Measurements from ENCODE around the gene NAV3. TPM values are rescaled to one million over a fixed set of nuclear protein-coding genes. Genes with fewer than 3 reads are reported as not detected.

NAV3 gene
- total and polyA plus RNA-seq, 2 donors (not counting 1 experiment from before 2014, with no cell fraction given) = not detected

GRCh38 chr12:78191611-78192010 is 360.9 kb downstream of the NAV3 start:
- Histone ChIP-seq H3K79me2 (ENCODE audit: control insufficient read depth, insufficient read depth, low read length) (no peaks in the 10 kb centered on the region), H3K4me3 (ENCODE audit: control extremely low read depth in 1 of 5, extremely low read depth in 1 of 5, insufficient read depth in 1 of 5, low read depth in 2 of 5, low read length in 4 of 5) (no peak overlapping the region), H4K20me1 (ENCODE audit: control insufficient read depth, insufficient read depth, low read length, poor library complexity, severe bottlenecking) (no peaks in the 10 kb centered on the region), H3K9ac (ENCODE audit: low read length) (no peak overlapping the region), H2AFZ (ENCODE audit: insufficient read depth, low read depth, low read length, poor library complexity, severe bottlenecking) (no peak overlapping the region), H3K9me3 (ENCODE audit: control extremely low read depth in 1 of 3, control insufficient read depth in 2 of 3, insufficient read depth in 1 of 3, low read length in 2 of 3) (no peaks in the 10 kb centered on the region), H3K4me2 (replicated peaks; ENCODE audit: low read depth, low read length, poor library complexity, severe bottlenecking) (no peak overlapping the region), H3K4me1 (ENCODE audit: control insufficient read depth in 2 of 2, insufficient read depth in 2 of 2, low read length in 2 of 2) (no peaks in the 10 kb centered on the region), H3K36me3 (replicated peaks in 1 of 2; ENCODE audit: control extremely low read depth in 1 of 2, control insufficient read depth in 1 of 2, extremely low read depth in 1 of 2, insufficient read depth in 2 of 2, low read length in 1 of 2) (no peaks in the 10 kb centered on the region), H3K27me3 (replicated peaks in 1 of 4; ENCODE audit: control extremely low read depth in 1 of 4, control insufficient read depth in 3 of 4, insufficient read depth in 4 of 4, low read length in 3 of 4) (no peaks in the 10 kb centered on the region), H3K27ac (ENCODE audit: low read length in 2 of 2) (no peak overlapping the region)
- CTCF ChIA-PET = no interaction called here
- POLR2A ChIA-PET = no interaction called here
- Mint-ChIP-seq H3K4me1 (no peaks in the 10 kb centered on the region), H3K27me3 (no peaks in the 10 kb centered on the region), H3K27ac (no peak overlapping the region), H3K9me3 (ENCODE audit: insufficient read depth) (no peaks in the 10 kb centered on the region), H3K4me3 (no peak overlapping the region)
- WGBS (ENCODE audit: insufficient coverage) = no CpG with 5 or more reads among the region's 1 CpG
- no peak for DNase-seq
- TF ChIP-seq, protein P1, sequence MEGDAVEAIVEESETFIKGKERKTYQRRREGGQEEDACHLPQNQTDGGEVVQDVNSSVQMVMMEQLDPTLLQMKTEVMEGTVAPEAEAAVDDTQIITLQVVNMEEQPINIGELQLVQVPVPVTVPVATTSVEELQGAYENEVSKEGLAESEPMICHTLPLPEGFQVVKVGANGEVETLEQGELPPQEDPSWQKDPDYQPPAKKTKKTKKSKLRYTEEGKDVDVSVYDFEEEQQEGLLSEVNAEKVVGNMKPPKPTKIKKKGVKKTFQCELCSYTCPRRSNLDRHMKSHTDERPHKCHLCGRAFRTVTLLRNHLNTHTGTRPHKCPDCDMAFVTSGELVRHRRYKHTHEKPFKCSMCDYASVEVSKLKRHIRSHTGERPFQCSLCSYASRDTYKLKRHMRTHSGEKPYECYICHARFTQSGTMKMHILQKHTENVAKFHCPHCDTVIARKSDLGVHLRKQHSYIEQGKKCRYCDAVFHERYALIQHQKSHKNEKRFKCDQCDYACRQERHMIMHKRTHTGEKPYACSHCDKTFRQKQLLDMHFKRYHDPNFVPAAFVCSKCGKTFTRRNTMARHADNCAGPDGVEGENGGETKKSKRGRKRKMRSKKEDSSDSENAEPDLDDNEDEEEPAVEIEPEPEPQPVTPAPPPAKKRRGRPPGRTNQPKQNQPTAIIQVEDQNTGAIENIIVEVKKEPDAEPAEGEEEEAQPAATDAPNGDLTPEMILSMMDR (IDR thresholded peaks at IDR 0.05) = no peak
- TF ChIP-seq EZH2 (IDR thresholded peaks at IDR 0.05; ENCODE audit: borderline replicate concordance, insufficient read depth, low read depth, low read length, poor library complexity, severe bottlenecking) = no peak
- intact Hi-C loops (cut with micrococcal nuclease) = no loop called here
- no peak for ATAC-seq (ENCODE audit: low read depth)

- H3K9me3 Mint-ChIP-seq (ENCODE audit: insufficient read depth) = no peaks in the 10 kb centered on the region
- ChIA-PET POLR2A (no interaction called here), CTCF (no interaction called here)
- no peaks in the 10 kb centered on the region for H3K4me1 Mint-ChIP-seq
- no peak overlapping the region for H3K4me3 ChIP-seq (ENCODE audit: control extremely low read depth in 1 of 5, extremely low read depth in 1 of 5, insufficient read depth in 1 of 5, low read depth in 2 of 5, low read length in 4 of 5)
- DNase-seq (no peak), ATAC-seq (ENCODE audit: low read depth) (no peak)
- H3K79me2 ChIP-seq (ENCODE audit: control insufficient read depth, insufficient read depth, low read length) = no peaks in the 10 kb centered on the region
- no peak overlapping the region for H3K4me2 ChIP-seq (replicated peaks; ENCODE audit: low read depth, low read length, poor library complexity, severe bottlenecking)
- TF ChIP-seq, protein P1 (IDR thresholded peaks at IDR 0.05) = no peak
- TF ChIP-seq EZH2 (IDR thresholded peaks at IDR 0.05; ENCODE audit: borderline replicate concordance, insufficient read depth, low read depth, low read length, poor library complexity, severe bottlenecking) = no peak
- intact Hi-C loops (cut with micrococcal nuclease) = no loop called here
- H4K20me1 ChIP-seq (ENCODE audit: control insufficient read depth, insufficient read depth, low read length, poor library complexity, severe bottlenecking) = no peaks in the 10 kb centered on the region
- H3K9ac ChIP-seq (ENCODE audit: low read length) = no peak overlapping the region
- H3K36me3 ChIP-seq (replicated peaks in 1 of 2; ENCODE audit: control extremely low read depth in 1 of 2, control insufficient read depth in 1 of 2, extremely low read depth in 1 of 2, insufficient read depth in 2 of 2, low read length in 1 of 2) = no peaks in the 10 kb centered on the region
- H3K27ac ChIP-seq (ENCODE audit: low read length in 2 of 2) = no peak overlapping the region
- no peak overlapping the region for H2AFZ ChIP-seq (ENCODE audit: insufficient read depth, low read depth, low read length, poor library complexity, severe bottlenecking)
- H3K4me1 ChIP-seq (ENCODE audit: control insufficient read depth in 2 of 2, insufficient read depth in 2 of 2, low read length in 2 of 2) = no peaks in the 10 kb centered on the region
- 100% methylated on average over 1 of the region's 2 CpGs for WGBS (ENCODE audit: insufficient coverage)
- H3K27me3 ChIP-seq (replicated peaks in 1 of 4; ENCODE audit: control extremely low read depth in 1 of 4, control insufficient read depth in 3 of 4, insufficient read depth in 4 of 4, low read length in 3 of 4) = no peaks in the 10 kb centered on the region
- no peaks in the 10 kb centered on the region for H3K27me3 Mint-ChIP-seq
- no peaks in the 10 kb centered on the region for H3K9me3 ChIP-seq (ENCODE audit: control extremely low read depth in 1 of 3, control insufficient read depth in 2 of 3, insufficient read depth in 1 of 3, low read length in 2 of 3)
- no peak overlapping the region for H3K4me3 Mint-ChIP-seq
- no peak overlapping the region for H3K27ac Mint-ChIP-seq
Measured at GRCh38 chr12:78192979-78193378, 362.3 kb downstream of the NAV3 start.
